B cell (primary cell): ENCODE data around the gene INPP5J.

Experiments
- EZH2 ChIP-seq: IDR thresholded peaks from 2 replicates; pipeline ENCODE4 v1.6.1; 2012; ENCODE audit warnings: borderline replicate concordance, low read depth, mild to moderate bottlenecking, moderate library complexity, low read length; ENCODE audit not compliant: insufficient read depth, poor library complexity, severe bottlenecking
- TF ChIP-seq, protein P1 (sequence below): fragments of 200-600 bp; IDR thresholded peaks from one replicate; pipeline ENCODE4 v1.8.0; 2022; ENCODE audit warnings: antibody characterized with exemption, mild to moderate bottlenecking

DNA sequence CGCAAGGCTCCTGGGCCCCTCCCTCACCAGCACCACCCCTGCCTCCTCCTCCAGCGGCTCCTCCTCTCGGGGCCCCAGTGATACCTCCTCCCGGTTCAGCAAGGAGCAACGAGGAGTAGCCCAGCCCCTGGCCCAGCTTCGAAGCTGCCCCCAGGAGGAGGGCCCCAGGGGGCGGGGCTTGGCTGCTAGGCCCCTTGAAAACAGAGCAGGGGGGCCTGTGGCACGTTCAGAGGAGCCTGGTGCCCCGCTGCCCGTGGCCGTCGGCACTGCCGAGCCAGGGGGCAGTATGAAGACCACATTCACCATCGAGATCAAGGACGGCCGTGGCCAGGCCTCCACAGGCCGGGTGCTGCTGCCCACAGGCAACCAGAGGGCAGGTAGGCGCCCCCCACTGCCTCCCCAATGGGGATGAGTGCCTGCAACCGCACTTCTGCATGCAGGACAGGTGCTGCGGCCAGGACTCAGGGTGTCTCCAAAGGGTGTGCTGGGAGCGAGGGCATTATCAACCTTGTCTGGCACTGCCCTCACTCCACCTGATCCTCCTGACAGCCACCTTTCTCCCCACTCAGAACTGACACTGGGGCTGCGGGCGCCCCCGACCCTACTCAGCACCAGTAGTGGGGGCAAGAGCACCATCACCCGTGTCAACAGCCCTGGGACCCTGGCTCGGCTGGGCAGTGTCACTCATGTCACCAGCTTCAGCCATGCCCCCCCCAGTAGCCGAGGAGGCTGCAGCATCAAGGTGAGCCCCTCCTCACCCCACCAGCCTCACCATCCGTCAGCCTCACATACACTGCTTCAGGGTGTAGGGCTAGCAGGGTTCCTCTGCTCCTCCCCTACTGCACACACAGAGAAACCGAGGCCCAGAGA, 31.4 kb upstream of the INPP5J start:
- TF ChIP-seq, protein P1, sequence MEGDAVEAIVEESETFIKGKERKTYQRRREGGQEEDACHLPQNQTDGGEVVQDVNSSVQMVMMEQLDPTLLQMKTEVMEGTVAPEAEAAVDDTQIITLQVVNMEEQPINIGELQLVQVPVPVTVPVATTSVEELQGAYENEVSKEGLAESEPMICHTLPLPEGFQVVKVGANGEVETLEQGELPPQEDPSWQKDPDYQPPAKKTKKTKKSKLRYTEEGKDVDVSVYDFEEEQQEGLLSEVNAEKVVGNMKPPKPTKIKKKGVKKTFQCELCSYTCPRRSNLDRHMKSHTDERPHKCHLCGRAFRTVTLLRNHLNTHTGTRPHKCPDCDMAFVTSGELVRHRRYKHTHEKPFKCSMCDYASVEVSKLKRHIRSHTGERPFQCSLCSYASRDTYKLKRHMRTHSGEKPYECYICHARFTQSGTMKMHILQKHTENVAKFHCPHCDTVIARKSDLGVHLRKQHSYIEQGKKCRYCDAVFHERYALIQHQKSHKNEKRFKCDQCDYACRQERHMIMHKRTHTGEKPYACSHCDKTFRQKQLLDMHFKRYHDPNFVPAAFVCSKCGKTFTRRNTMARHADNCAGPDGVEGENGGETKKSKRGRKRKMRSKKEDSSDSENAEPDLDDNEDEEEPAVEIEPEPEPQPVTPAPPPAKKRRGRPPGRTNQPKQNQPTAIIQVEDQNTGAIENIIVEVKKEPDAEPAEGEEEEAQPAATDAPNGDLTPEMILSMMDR: no peak
- no peak for TF ChIP-seq EZH2
